ENCODE data around the gene TRMT2A.

TRMT2A gene

DNA sequence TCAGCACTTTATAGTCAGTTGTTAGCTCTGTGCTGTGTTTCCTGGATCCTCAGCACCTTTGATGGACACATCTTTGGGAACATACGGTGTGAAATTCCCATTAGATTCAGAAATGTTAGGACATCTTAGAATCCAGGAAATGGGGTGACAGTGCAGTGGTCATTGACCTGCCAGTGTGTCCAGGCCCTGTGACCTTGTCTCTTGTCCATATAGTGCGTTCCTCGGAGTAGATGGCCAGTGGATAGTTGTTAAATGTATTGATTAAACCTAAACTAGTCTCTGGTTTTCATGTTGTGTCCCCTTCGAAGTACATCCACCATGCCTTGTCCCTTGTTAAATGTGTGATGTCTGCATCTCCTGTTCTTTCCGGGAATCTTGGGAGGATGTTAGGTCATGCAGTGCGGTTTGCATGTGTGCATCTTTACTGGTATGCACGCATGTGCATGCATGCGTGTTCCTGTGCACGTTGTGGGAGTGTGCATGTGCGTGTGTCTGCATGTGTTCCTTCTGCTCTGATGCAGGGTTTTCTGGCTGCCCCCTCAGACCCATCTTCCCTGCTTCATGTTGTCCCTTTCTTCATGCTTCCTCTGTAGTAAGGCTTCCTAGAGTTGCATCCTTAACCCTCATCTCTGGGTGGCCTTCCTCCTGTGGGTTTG lies 33.0 kb downstream of the TRMT2A start:
- no peaks in the 10 kb centered on the region for H3K9me3 ChIP-seq
- H3K27ac ChIP-seq, result peak overlapping the region; percentile 67
- H3K36me3 ChIP-seq, result peaks cover 33% of the 10 kb centered on the region
- H3K4me3 ChIP-seq (ENCODE audit: low read depth in 1 of 2, low read length in 1 of 2), result no peak overlapping the region
- no peaks in the 10 kb centered on the region for H3K27me3 ChIP-seq
- TF ChIP-seq, protein P1, sequence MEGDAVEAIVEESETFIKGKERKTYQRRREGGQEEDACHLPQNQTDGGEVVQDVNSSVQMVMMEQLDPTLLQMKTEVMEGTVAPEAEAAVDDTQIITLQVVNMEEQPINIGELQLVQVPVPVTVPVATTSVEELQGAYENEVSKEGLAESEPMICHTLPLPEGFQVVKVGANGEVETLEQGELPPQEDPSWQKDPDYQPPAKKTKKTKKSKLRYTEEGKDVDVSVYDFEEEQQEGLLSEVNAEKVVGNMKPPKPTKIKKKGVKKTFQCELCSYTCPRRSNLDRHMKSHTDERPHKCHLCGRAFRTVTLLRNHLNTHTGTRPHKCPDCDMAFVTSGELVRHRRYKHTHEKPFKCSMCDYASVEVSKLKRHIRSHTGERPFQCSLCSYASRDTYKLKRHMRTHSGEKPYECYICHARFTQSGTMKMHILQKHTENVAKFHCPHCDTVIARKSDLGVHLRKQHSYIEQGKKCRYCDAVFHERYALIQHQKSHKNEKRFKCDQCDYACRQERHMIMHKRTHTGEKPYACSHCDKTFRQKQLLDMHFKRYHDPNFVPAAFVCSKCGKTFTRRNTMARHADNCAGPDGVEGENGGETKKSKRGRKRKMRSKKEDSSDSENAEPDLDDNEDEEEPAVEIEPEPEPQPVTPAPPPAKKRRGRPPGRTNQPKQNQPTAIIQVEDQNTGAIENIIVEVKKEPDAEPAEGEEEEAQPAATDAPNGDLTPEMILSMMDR (IDR thresholded peaks at IDR 0.05), result no peak
- peaks cover 40 to 45% of the 10 kb centered on the region in 2 experiments for H3K4me1 ChIP-seq (ENCODE audit: control insufficient read depth in 1 of 2, insufficient read depth in 1 of 2, low read depth in 1 of 2, low read length in 1 of 2)

DNA sequence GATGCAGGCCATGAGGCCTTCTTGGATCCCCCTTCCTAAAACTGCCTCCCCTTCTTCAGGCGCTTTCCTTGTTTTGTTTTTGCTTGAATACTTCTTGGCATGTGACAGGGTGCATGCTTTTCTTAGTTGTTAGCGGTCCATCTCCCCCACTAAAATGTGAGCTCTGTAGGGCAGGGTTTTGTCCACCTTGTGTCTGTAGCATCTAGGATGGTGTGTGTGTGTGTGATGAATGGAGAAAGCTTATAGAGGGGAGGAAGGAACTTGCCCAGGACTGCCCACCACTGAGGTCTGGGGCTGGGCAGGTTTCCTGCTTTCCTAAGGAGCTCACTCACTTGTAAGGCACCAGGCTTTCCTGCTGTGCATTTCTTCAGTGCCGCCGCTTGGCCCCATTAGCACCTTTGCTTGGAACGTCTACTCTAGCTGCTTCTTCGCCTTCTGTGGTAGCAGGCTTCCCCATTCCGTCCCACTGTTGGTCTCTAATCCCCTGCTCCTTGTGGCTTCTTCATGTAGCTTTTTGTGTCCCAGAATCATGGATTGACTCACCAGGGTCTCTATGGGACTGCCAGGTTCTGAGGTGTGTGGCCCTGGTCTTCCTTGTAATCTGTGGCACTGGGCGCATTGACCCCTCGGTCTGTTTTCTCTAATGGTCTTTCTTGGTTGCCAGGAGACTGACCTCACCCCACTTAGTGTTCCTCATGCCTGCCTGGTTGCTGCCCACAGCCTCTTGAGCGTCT lies 33.7 kb downstream of the TRMT2A start:
- peak overlapping the region; percentile 67 for H3K27ac ChIP-seq

DNA sequence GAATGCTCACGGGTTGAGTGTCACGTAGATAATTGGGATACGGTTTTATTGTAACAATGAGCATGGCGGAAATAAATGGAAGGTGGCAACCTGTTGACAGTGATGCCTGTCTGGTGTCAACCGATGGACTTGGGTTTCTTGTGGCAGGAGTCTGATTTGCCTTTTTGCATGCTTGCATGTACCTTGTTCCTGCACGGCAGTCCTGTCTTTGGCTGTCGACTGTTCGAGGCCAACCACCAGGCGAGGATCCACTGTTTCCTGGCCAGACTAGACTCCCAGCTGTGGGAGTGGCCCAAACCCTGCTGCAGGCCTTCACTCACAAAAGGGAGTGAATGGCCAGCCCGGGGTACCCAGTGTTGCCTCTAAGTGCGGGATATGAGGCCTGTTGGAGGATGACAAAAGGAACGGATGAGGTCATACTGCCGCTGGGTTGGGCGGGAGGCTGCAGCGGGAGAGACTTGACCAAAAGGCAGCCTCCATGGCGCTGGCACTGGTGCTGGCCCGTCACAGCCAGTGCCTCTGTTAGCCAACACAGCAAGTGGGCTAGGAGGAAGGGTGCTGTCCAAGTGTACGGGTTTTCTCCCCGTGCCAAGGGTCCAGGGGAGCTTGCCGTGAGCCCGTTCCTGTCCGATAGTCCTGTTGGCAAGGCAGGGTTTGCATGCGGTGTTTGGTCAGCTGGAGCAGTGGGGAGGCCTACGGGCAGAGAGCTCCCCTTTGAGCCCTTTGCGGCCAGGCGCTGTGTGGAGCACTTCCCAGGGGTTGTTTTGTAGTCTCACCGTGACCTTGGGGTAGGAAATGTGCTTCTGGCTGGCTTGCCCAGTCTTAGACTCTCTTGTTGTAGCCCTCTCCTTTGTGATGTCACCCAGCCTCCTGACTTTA lies 36.0 kb downstream of the TRMT2A start:
- peaks cover 40 to 45% of the 10 kb centered on the region in 2 experiments for H3K4me1 ChIP-seq (ENCODE audit: control insufficient read depth in 1 of 2, insufficient read depth in 1 of 2, low read depth in 1 of 2, low read length in 1 of 2)
- TF ChIP-seq, protein P1 (IDR thresholded peaks at IDR 0.05), result no peak
- peaks cover 3% of the 10 kb centered on the region for H3K36me3 ChIP-seq
- H3K27ac ChIP-seq, result peak overlapping the region; percentile 73
- no peaks in the 10 kb centered on the region for H3K27me3 ChIP-seq
- peak overlapping the region; percentile 80 to 90 for H3K4me3 ChIP-seq (ENCODE audit: low read depth in 1 of 2, low read length in 1 of 2)
- H3K9me3 ChIP-seq, result no peaks in the 10 kb centered on the region

More for the DNA sequence above, 33.7 kb downstream of the TRMT2A start:
- TF ChIP-seq, protein P1 (IDR thresholded peaks at IDR 0.05), result no peak
- Histone ChIP-seq H3K36me3 (peaks cover 26% of the 10 kb centered on the region), H3K4me1 (ENCODE audit: control insufficient read depth in 1 of 2, insufficient read depth in 1 of 2, low read depth in 1 of 2, low read length in 1 of 2) (peaks cover 40 to 45% of the 10 kb centered on the region in 2 experiments), H3K9me3 (no peaks in the 10 kb centered on the region), H3K4me3 (ENCODE audit: low read depth in 1 of 2, low read length in 1 of 2) (no peak overlapping the region), H3K27me3 (no peaks in the 10 kb centered on the region)

DNA sequence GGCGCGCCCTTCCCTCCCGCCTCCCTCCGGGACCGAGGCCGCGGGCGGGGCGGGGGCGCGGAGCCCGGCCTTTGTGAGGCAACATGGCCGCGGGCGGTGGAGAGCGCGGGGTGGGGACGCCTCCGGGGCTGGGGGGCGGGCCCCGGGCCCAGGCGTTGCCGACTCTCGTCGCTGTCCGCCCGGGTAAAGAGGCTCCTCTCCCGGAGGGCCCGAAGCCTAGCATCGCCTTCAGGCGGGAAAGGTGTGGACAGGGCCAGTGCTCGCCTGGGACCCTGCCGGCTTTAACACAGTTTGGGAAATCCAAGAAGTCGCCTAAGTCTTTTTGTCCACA lies 36.6 kb downstream of the TRMT2A start:
- H3K36me3 ChIP-seq, result no peaks in the 10 kb centered on the region
- H3K4me3 ChIP-seq (ENCODE audit: low read depth in 1 of 2, low read length in 1 of 2), result peak overlapping the region; percentile 80 to 90
- peaks cover 40 to 45% of the 10 kb centered on the region in 2 experiments for H3K4me1 ChIP-seq (ENCODE audit: control insufficient read depth in 1 of 2, insufficient read depth in 1 of 2, low read depth in 1 of 2, low read length in 1 of 2)
- H3K9me3 ChIP-seq, result no peaks in the 10 kb centered on the region
- no peaks in the 10 kb centered on the region for H3K27me3 ChIP-seq
- H3K27ac ChIP-seq, result peak overlapping the region; percentile 73
- TF ChIP-seq, protein P1 (IDR thresholded peaks at IDR 0.05), result no peak

DNA sequence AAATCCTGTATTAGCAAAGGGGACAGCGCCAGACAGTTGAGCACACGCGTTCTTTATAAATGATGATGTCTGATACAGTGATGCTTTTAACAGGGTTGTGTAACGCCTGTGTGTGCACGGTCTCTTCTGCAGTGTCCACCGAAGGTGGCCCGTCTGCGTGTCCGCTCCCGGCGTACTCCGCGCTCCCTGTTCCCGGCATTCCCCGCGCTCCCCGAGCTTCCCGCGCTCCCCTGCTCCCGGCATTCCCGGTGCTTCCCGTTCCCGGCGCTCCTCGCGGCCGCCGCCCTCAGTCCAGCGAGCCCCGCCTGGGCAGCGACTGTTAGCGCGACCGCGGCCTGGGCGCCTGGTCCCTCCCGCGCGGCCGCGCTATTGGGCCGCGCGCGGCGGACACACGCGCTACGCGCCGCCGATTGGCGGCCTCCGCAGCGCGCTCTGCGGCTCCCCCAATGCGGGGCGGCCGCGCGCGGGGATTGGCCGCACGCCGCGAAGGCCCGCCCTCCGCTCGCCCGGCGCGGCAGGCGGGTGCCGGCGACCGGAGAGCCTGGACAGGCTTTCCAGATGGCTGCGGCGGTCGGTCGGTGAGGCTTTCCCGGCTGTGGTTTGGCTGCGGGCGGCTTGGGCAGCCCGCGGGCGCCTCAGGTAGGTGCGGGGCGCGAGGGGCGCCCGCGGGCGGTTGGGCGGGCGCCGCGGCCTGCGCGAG lies 37.1 kb downstream of the TRMT2A start, which contains the start of gene DGCR8:
Gene DGCR8 (plus strand): TSS at position 497 of the 700 bp plus-strand sequence. CDS start 5,723 bp downstream, outside the sequence.
- Histone ChIP-seq H3K4me3 (ENCODE audit: low read depth in 1 of 2, low read length in 1 of 2) (peak within 1 kb of the TSS; percentile 80 to 90), H3K27me3 (no peaks in the 10 kb centered on the region), H3K9me3 (no peaks in the 10 kb centered on the region), H3K27ac (peak within 1 kb of the TSS; percentile 73), H3K36me3 (no peaks in the 10 kb centered on the region), H3K4me1 (ENCODE audit: control insufficient read depth in 1 of 2, insufficient read depth in 1 of 2, low read depth in 1 of 2, low read length in 1 of 2) (peaks cover 40 to 42% of the 10 kb centered on the region in 2 experiments)
- TF ChIP-seq, protein P1 (IDR thresholded peaks at IDR 0.05), result peak; percentile 21

Data from neutrophil (primary cell).